OCI-LY1 (cell line): Measurements from ENCODE around the gene NALCN.

Source experiments
- CTCF ChIP-seq: fragments of 200-600 bp; sonication (generic), shearing (Covaris generic); IDR thresholded peaks from 2 replicates; pipeline ENCODE4 v1.5.1; 2017; ENCODE audit warnings: mild to moderate bottlenecking, antibody characterized with exemption, low read length, moderate library complexity, mixed read lengths
- EZH2 ChIP-seq: fragments of 200-600 bp; sonication (generic), shearing (Covaris generic); IDR thresholded peaks from 2 replicates; pipeline ENCODE4 v1.8.0; 2017; ENCODE audit warnings: borderline replicate concordance, mixed run types, mild to moderate bottlenecking, antibody characterized with exemption, low read length, moderate library complexity, mixed read lengths

GRCh38 chr13:101398920-101399319 lies 17.4 kb downstream of the NALCN start:
- TF ChIP-seq CTCF (no peak), EZH2 (no peak)
